ENCODE measurements around the gene DUSP18.
"Not testable (repeated sequence)": the region's sequence is repeated elsewhere in the genome, so short reads cannot be mapped to it uniquely, and the experiment has no call there.

Gene DUSP18

GRCh38 chr22:30627471-30627870 is 40.2 kb downstream of the DUSP18 start:
- TF ChIP-seq, protein P1, sequence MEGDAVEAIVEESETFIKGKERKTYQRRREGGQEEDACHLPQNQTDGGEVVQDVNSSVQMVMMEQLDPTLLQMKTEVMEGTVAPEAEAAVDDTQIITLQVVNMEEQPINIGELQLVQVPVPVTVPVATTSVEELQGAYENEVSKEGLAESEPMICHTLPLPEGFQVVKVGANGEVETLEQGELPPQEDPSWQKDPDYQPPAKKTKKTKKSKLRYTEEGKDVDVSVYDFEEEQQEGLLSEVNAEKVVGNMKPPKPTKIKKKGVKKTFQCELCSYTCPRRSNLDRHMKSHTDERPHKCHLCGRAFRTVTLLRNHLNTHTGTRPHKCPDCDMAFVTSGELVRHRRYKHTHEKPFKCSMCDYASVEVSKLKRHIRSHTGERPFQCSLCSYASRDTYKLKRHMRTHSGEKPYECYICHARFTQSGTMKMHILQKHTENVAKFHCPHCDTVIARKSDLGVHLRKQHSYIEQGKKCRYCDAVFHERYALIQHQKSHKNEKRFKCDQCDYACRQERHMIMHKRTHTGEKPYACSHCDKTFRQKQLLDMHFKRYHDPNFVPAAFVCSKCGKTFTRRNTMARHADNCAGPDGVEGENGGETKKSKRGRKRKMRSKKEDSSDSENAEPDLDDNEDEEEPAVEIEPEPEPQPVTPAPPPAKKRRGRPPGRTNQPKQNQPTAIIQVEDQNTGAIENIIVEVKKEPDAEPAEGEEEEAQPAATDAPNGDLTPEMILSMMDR (IDR thresholded peaks at IDR 0.05; ENCODE audit: insufficient read depth, low read length) = no peak
- no peak for TF ChIP-seq POLR2AphosphoS5 (IDR thresholded peaks at IDR 0.05; ENCODE audit: low read depth)
- TF ChIP-seq SPI1 (IDR thresholded peaks at IDR 0.05; ENCODE audit: borderline replicate concordance, low read depth) = no peak
- TF ChIP-seq, protein P2, sequence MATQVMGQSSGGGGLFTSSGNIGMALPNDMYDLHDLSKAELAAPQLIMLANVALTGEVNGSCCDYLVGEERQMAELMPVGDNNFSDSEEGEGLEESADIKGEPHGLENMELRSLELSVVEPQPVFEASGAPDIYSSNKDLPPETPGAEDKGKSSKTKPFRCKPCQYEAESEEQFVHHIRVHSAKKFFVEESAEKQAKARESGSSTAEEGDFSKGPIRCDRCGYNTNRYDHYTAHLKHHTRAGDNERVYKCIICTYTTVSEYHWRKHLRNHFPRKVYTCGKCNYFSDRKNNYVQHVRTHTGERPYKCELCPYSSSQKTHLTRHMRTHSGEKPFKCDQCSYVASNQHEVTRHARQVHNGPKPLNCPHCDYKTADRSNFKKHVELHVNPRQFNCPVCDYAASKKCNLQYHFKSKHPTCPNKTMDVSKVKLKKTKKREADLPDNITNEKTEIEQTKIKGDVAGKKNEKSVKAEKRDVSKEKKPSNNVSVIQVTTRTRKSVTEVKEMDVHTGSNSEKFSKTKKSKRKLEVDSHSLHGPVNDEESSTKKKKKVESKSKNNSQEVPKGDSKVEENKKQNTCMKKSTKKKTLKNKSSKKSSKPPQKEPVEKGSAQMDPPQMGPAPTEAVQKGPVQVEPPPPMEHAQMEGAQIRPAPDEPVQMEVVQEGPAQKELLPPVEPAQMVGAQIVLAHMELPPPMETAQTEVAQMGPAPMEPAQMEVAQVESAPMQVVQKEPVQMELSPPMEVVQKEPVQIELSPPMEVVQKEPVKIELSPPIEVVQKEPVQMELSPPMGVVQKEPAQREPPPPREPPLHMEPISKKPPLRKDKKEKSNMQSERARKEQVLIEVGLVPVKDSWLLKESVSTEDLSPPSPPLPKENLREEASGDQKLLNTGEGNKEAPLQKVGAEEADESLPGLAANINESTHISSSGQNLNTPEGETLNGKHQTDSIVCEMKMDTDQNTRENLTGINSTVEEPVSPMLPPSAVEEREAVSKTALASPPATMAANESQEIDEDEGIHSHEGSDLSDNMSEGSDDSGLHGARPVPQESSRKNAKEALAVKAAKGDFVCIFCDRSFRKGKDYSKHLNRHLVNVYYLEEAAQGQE (IDR thresholded peaks at IDR 0.05; ENCODE audit: insufficient replicate concordance, low read depth) = no peak
- no peak for TF ChIP-seq GABPA (IDR thresholded peaks at IDR 0.05; ENCODE audit: low read depth)
- no peak for DNase-seq (ENCODE audit: low read depth in 1 of 2, low spot score in 1 of 2)
- Histone ChIP-seq H3K27me3 (ENCODE audit: insufficient read depth, poor library complexity, severe bottlenecking) (no peaks in the 10 kb centered on the region), H3K27ac (replicated peaks) (no peak overlapping the region), H3K4me3 (replicated peaks; ENCODE audit: insufficient read depth, low read length) (no peak overlapping the region)

DNA sequence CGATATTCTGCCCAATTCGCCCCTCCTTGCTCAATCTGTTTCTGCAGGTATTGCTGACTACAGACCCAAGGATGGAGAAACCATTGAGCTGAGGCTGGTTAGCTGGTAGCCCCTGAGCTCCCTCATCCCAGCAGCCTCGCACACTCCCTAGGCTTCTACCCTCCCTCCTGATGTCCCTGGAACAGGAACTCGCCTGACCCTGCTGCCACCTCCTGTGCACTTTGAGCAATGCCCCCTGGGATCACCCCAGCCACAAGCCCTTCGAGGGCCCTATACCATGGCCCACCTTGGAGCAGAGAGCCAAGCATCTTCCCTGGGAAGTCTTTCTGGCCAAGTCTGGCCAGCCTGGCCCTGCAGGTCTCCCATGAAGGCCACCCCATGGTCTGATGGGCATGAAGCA is 41.3 kb downstream of the DUSP18 start:
- DNase-seq (ENCODE audit: low read depth in 1 of 2, low spot score in 1 of 2) = no peak
- TF ChIP-seq SPI1 (IDR thresholded peaks at IDR 0.05; ENCODE audit: borderline replicate concordance, low read depth) = no peak
- TF ChIP-seq, protein P1 (IDR thresholded peaks at IDR 0.05; ENCODE audit: insufficient read depth, low read length) = no peak
- TF ChIP-seq GABPA (IDR thresholded peaks at IDR 0.05; ENCODE audit: low read depth) = no peak

DNA sequence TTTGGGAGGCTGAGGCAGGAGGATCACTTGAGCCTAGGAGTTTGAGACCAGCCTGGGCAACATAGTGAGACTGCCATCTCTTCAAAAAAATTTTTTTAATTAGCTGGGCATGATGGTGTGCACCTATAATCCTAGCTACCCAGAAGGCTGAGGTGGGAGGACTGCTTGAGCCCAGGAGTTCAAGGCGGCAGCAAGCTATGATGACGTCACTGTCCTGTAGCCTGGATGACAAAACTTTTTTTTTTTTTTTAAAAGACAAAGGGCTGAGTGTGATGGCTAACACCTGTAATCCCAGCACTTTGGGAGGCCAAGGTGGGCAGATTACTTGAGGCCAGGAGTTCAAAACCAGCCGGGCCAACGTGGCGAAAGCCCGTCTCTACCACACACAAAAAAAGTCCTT is 47.8 kb downstream of the DUSP18 start:
- not testable (repeated sequence) for H3K27ac ChIP-seq (replicated peaks); DNase-seq (ENCODE audit: low read depth in 1 of 2, low spot score in 1 of 2); H3K27me3 ChIP-seq (ENCODE audit: insufficient read depth, poor library complexity, severe bottlenecking); H3K4me3 ChIP-seq (replicated peaks; ENCODE audit: insufficient read depth, low read length)

More for the DNA sequence above, 41.3 kb downstream of the DUSP18 start:
- Histone ChIP-seq H3K4me3 (replicated peaks; ENCODE audit: insufficient read depth, low read length) (no peak overlapping the region), H3K27ac (replicated peaks) (no peak overlapping the region), H3K27me3 (ENCODE audit: insufficient read depth, poor library complexity, severe bottlenecking) (no peaks in the 10 kb centered on the region)

GRCh38 chr22:30617819-30618218 is 49.9 kb downstream of the DUSP18 start:
- DNase-seq (ENCODE audit: low read depth in 1 of 2, low spot score in 1 of 2) = no peak
- Histone ChIP-seq H3K4me3 (replicated peaks; ENCODE audit: insufficient read depth, low read length) (no peak overlapping the region), H3K27me3 (ENCODE audit: insufficient read depth, poor library complexity, severe bottlenecking) (no peaks in the 10 kb centered on the region), H3K27ac (replicated peaks) (no peak overlapping the region)
- TF ChIP-seq, protein P2 (IDR thresholded peaks at IDR 0.05; ENCODE audit: insufficient replicate concordance, low read depth) = no peak
- TF ChIP-seq SPI1 (IDR thresholded peaks at IDR 0.05; ENCODE audit: borderline replicate concordance, low read depth) (no peak), POLR2AphosphoS5 (IDR thresholded peaks at IDR 0.05; ENCODE audit: low read depth) (no peak), GABPA (IDR thresholded peaks at IDR 0.05; ENCODE audit: low read depth) (no peak)
- TF ChIP-seq, protein P1 (IDR thresholded peaks at IDR 0.05; ENCODE audit: insufficient read depth, low read length) = no peak
